ENCODE data around the gene KIF4B.

KIF4B gene

DNA sequence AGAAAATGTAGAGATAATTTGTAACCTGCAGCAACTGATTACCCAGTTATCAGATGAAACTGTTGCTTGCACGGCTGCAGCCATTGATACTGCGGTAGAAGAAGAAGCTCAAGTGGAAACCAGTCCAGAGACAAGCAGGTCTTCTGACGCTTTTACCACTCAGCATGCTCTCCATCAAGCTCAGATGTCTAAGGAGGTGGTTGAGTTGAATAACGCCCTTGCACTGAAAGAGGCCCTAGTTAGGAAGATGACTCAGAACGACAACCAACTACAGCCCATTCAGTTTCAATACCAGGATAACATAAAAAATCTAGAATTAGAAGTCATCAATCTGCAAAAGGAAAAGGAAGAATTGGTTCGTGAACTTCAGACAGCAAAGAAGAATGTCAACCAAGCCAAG lies 1.7 kb downstream of the KIF4B start:
- TF ChIP-seq, protein P1, sequence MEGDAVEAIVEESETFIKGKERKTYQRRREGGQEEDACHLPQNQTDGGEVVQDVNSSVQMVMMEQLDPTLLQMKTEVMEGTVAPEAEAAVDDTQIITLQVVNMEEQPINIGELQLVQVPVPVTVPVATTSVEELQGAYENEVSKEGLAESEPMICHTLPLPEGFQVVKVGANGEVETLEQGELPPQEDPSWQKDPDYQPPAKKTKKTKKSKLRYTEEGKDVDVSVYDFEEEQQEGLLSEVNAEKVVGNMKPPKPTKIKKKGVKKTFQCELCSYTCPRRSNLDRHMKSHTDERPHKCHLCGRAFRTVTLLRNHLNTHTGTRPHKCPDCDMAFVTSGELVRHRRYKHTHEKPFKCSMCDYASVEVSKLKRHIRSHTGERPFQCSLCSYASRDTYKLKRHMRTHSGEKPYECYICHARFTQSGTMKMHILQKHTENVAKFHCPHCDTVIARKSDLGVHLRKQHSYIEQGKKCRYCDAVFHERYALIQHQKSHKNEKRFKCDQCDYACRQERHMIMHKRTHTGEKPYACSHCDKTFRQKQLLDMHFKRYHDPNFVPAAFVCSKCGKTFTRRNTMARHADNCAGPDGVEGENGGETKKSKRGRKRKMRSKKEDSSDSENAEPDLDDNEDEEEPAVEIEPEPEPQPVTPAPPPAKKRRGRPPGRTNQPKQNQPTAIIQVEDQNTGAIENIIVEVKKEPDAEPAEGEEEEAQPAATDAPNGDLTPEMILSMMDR (IDR thresholded peaks at IDR 0.05) = no peak
- no peak for TF ChIP-seq ZFX (IDR thresholded peaks at IDR 0.05; ENCODE audit: borderline replicate concordance)

DNA sequence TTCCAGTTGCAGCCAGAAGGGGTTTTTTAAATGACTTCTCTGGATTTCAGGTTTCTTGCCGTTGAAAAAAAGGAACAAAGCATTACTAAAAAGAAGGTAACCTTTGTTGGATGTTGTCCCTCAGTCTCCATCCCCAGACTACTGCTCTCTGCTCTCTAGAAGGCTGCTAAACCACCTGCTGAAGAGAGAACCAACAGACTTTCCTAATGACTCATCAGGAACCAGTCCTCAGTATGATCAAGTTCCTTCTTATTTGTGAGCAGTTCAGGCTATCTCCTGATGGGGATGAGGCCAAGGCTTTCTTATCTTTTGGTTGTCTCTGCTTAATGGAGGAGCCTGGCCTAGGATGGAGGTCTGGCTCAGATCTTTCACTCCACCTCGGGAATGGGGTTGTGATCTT lies 4.1 kb downstream of the KIF4B start:
- no peak for TF ChIP-seq ZFX (IDR thresholded peaks at IDR 0.05; ENCODE audit: borderline replicate concordance)
- TF ChIP-seq, protein P1 (IDR thresholded peaks at IDR 0.05) = no peak
- H3K27ac ChIP-seq = no peak overlapping the region

More for the DNA sequence above, 1.7 kb downstream of the KIF4B start:
- no peak overlapping the region for H3K27ac ChIP-seq

DNA sequence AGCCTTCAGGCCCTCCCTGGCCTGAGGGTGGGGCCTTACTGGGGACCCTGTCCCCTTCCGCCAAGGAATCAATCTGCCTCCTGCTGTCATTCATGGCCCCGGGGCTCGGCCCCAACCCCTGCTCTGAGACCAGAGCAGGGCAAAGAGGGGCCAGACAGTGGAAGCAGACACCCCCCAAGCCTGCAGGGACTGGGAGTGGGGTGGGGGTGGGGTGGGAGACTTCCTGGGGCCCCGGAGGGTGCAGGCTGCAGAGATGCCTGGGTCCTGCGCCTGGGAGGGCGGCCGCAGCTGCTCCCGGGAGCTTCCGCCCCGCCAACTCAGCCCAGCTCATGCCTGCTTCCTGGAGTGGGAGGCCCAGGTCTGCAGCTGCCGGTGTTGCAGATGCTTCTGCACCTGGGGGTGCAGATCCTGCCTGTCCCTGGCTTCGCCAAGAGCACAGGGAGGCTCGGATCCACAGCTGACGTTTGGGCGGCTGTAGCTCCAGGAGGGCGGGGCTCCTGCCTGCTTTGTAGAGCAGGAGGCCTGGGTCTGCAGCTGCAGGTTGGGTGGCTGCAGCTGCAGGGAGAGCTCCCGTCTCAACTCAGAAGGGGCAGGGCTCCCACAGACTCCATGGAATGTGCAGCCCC lies 6.2 kb downstream of the KIF4B start:
- no peak for TF ChIP-seq ZFX (IDR thresholded peaks at IDR 0.05; ENCODE audit: borderline replicate concordance)
- TF ChIP-seq, protein P1 (IDR thresholded peaks at IDR 0.05) = no peak
- H3K27ac ChIP-seq = no peak overlapping the region

- no peak for TF ChIP-seq ZFX (IDR thresholded peaks at IDR 0.05; ENCODE audit: borderline replicate concordance)
- TF ChIP-seq, protein P1 (IDR thresholded peaks at IDR 0.05) = no peak
- no peak overlapping the region for H3K27ac ChIP-seq
Observed at GRCh38 chr5:155021842-155022241, 8.3 kb downstream of the KIF4B start.

DNA sequence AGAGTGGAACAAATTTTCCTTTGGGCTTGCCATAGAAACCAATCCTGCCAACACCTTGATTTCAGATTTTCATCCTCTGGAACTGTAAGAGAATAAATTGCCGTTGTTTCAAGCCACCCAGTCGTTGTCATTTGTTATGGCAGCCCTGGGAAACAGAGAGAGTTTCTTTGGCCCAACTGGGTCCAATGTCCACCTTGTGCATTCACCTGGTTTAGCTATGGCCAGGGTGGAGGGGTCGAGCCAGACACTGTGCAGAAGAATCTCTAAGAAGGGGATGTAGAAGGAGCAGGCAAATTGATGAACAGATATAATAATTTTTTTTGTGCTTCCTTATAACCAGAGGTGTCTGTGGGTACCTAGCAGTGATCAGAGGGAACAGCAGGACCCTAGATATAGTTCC lies 9.8 kb downstream of the KIF4B start:
- H3K27ac ChIP-seq = no peak overlapping the region

DNA sequence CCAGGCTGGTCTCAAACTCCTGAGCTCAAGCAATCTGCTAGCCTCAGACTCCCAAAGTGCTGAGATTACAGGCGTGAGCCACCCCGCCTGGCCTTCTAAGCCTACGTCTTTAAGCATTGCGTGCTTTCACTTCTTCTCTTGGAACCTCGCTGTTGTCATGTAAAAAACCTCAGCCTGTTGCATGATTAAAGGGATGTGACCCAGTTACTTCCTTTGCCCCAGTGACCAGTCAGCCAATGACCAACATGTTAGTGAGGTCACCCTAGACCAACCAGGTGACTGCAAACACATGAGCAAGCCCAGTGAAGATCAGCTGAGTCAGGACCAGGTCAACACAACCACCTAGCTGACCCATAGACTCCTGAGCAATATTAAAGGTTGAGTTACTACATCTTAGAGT lies 10.5 kb downstream of the KIF4B start:
- TF ChIP-seq, protein P1 (IDR thresholded peaks at IDR 0.05) = no peak
- no peak for TF ChIP-seq ZFX (IDR thresholded peaks at IDR 0.05; ENCODE audit: borderline replicate concordance)
- no peak overlapping the region for H3K27ac ChIP-seq

More for the DNA sequence above, 9.8 kb downstream of the KIF4B start:
- TF ChIP-seq, protein P1 (IDR thresholded peaks at IDR 0.05) = no peak
- TF ChIP-seq ZFX (IDR thresholded peaks at IDR 0.05; ENCODE audit: borderline replicate concordance) = no peak

DNA sequence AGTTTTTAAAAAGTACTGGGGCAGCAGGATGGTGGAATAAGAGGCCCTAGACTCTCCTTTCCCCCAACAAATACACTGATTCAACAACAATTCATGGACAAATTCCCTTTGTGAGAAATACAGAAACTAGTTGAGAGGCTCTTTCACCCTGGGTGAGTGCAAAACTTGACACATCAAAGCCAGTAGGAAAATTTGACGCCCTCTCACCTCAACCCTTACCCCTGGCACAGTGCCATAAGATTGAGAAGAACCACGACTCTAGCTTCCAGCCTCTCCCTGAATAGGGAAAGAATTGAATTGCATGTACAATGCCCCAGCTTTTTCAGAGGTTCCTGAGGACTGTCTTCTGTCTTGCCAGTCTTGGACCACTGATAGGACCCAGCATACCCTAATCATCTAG lies 12.3 kb downstream of the KIF4B start:
- H3K27ac ChIP-seq = no peak overlapping the region
- TF ChIP-seq ZFX (IDR thresholded peaks at IDR 0.05; ENCODE audit: borderline replicate concordance) = no peak
- TF ChIP-seq, protein P1 (IDR thresholded peaks at IDR 0.05) = no peak

All from 22Rv1 (cell line).